ENCODE results near the gene ULK2.

Gene ULK2

GRCh38 chr17:19791918-19792550, 75.7 kb downstream of the ULK2 start:
- no peaks in the 10 kb centered on the region for H3K4me1 ChIP-seq (ENCODE audit: control insufficient read depth, insufficient read depth, low read length)
- H3K27ac ChIP-seq (ENCODE audit: low read length) = no peak overlapping the region
- H3K36me3 ChIP-seq (ENCODE audit: control insufficient read depth, insufficient read depth, low read length) = no peaks in the 10 kb centered on the region
- WGBS (ENCODE audit: insufficient coverage, insufficient read length) = no CpG with 5 or more reads among the region's 3 CpGs
- no peak for DNase-seq (ENCODE audit: low read depth, low spot score)
- H3K4me3 ChIP-seq (ENCODE audit: low read length) = no peak overlapping the region
- peaks cover 2% of the 10 kb centered on the region for H3K9me3 ChIP-seq (ENCODE audit: control insufficient read depth, insufficient read depth, low read length)
- H3K27me3 ChIP-seq (ENCODE audit: control insufficient read depth, insufficient read depth, low read length) = no peaks in the 10 kb centered on the region

- Histone ChIP-seq H3K27me3 (ENCODE audit: control insufficient read depth, insufficient read depth, low read length) (no peaks in the 10 kb centered on the region), H3K4me3 (ENCODE audit: low read length) (no peak overlapping the region), H3K36me3 (ENCODE audit: control insufficient read depth, insufficient read depth, low read length) (no peaks in the 10 kb centered on the region), H3K27ac (ENCODE audit: low read length) (no peak overlapping the region), H3K9me3 (ENCODE audit: control insufficient read depth, insufficient read depth, low read length) (no peaks in the 10 kb centered on the region), H3K4me1 (ENCODE audit: control insufficient read depth, insufficient read depth, low read length) (no peaks in the 10 kb centered on the region)
- DNase-seq (ENCODE audit: low read depth, low spot score) = no peak
- WGBS (ENCODE audit: insufficient coverage, insufficient read length) = no CpG with 5 or more reads among the region's 7 CpGs
These were observed 79.9 kb downstream of the ULK2 start for GRCh38 chr17:19787733-19788357.

DNA sequence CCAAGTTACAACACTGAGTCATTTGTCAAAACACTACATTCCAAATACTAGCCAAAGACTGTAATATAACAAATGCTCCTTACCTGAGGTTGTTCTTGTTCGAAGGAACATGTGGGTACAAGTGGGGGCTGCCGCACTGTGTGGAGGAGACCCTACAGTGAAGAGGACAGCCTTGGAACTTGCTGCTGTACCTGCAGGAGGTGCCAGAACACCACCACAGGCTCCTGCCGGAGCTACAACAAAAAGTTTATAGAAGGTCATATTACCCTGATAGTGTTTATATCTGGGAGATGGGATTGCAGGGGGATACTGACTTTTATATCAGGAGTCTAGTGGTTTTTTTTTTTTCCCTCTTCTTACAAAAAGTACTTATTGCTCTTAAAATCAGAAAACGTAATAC, 81.9 kb downstream of the ULK2 start:
- Histone ChIP-seq H3K27ac (ENCODE audit: low read length) (no peak overlapping the region), H3K4me3 (ENCODE audit: low read length) (no peak overlapping the region), H3K27me3 (ENCODE audit: control insufficient read depth, insufficient read depth, low read length) (no peaks in the 10 kb centered on the region), H3K9me3 (ENCODE audit: control insufficient read depth, insufficient read depth, low read length) (no peaks in the 10 kb centered on the region), H3K36me3 (ENCODE audit: control insufficient read depth, insufficient read depth, low read length) (no peaks in the 10 kb centered on the region), H3K4me1 (ENCODE audit: control insufficient read depth, insufficient read depth, low read length) (no peaks in the 10 kb centered on the region)
- no CpG with 5 or more reads among the region's 4 CpGs for WGBS (ENCODE audit: insufficient coverage, insufficient read length)
- no peak for DNase-seq (ENCODE audit: low read depth, low spot score)

GRCh38 chr17:19781488-19782458, 86.0 kb downstream of the ULK2 start:
- no peaks in the 10 kb centered on the region for H3K4me1 ChIP-seq (ENCODE audit: control insufficient read depth, insufficient read depth, low read length)
- no peaks in the 10 kb centered on the region for H3K36me3 ChIP-seq (ENCODE audit: control insufficient read depth, insufficient read depth, low read length)
- WGBS (ENCODE audit: insufficient coverage, insufficient read length) = no CpG with 5 or more reads among the region's 9 CpGs
- no peak overlapping the region for H3K4me3 ChIP-seq (ENCODE audit: low read length)
- no peaks in the 10 kb centered on the region for H3K27me3 ChIP-seq (ENCODE audit: control insufficient read depth, insufficient read depth, low read length)
- no peaks in the 10 kb centered on the region for H3K9me3 ChIP-seq (ENCODE audit: control insufficient read depth, insufficient read depth, low read length)
- no peak overlapping the region for H3K27ac ChIP-seq (ENCODE audit: low read length)
- no peak for DNase-seq (ENCODE audit: low read depth, low spot score)

DNA sequence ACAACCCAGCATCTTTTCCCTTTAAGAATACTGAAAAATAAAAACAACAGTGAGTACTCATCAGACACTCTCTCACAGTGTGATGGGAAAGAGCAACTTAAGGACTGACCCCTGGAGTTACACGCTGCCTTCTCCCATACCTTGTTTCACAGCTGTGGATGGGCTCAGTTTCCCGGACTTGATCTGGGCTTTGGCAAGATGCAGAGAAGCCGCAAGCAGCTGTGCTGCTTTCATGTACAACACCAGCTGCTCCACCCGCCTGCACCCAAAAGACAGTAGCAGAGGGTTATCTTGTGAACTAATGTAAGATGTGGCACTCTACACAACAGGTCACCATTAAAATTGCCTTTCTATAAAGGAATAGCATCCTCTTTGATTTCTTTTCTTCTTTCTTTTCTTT, 86.9 kb downstream of the ULK2 start:
- H3K4me1 ChIP-seq (ENCODE audit: control insufficient read depth, insufficient read depth, low read length) = no peaks in the 10 kb centered on the region
- no peak for DNase-seq (ENCODE audit: low read depth, low spot score)
- H3K27ac ChIP-seq (ENCODE audit: low read length) = no peak overlapping the region
- H3K4me3 ChIP-seq (ENCODE audit: low read length) = no peak overlapping the region
- no peaks in the 10 kb centered on the region for H3K36me3 ChIP-seq (ENCODE audit: control insufficient read depth, insufficient read depth, low read length)
- H3K9me3 ChIP-seq (ENCODE audit: control insufficient read depth, insufficient read depth, low read length) = no peaks in the 10 kb centered on the region
- WGBS (ENCODE audit: insufficient coverage, insufficient read length) = no CpG with 5 or more reads among the region's 4 CpGs
- no peaks in the 10 kb centered on the region for H3K27me3 ChIP-seq (ENCODE audit: control insufficient read depth, insufficient read depth, low read length)

DNA sequence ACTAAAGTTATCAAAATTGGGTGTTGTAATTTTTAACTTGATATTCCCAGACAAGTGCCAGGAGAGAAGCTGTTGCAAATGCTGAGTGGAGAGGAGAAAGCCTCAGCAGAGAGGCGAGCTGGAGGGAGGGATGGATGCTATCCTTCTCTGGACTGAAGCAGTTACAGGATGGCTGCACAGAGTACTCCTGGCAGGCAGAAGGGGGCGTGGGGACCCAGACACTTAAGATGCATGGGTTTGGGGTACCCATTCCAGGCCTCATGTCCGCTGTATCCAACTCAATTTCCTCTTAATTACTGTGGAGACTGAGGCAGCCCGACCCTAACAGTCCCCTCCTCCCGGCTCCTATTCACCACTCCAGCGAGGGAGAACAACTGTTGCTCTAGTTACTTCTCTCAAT, 94.2 kb downstream of the ULK2 start:
- DNase-seq (ENCODE audit: low read depth, low spot score) = no peak
- no peak overlapping the region for H3K4me3 ChIP-seq (ENCODE audit: low read length)
- H3K27me3 ChIP-seq (ENCODE audit: control insufficient read depth, insufficient read depth, low read length) = no peaks in the 10 kb centered on the region
- H3K4me1 ChIP-seq (ENCODE audit: control insufficient read depth, insufficient read depth, low read length) = no peaks in the 10 kb centered on the region
- WGBS (ENCODE audit: insufficient coverage, insufficient read length) = no CpG with 5 or more reads among the region's 6 CpGs
- H3K27ac ChIP-seq (ENCODE audit: low read length) = no peak overlapping the region
- H3K36me3 ChIP-seq (ENCODE audit: control insufficient read depth, insufficient read depth, low read length) = no peaks in the 10 kb centered on the region
- H3K9me3 ChIP-seq (ENCODE audit: control insufficient read depth, insufficient read depth, low read length) = no peaks in the 10 kb centered on the region

DNA sequence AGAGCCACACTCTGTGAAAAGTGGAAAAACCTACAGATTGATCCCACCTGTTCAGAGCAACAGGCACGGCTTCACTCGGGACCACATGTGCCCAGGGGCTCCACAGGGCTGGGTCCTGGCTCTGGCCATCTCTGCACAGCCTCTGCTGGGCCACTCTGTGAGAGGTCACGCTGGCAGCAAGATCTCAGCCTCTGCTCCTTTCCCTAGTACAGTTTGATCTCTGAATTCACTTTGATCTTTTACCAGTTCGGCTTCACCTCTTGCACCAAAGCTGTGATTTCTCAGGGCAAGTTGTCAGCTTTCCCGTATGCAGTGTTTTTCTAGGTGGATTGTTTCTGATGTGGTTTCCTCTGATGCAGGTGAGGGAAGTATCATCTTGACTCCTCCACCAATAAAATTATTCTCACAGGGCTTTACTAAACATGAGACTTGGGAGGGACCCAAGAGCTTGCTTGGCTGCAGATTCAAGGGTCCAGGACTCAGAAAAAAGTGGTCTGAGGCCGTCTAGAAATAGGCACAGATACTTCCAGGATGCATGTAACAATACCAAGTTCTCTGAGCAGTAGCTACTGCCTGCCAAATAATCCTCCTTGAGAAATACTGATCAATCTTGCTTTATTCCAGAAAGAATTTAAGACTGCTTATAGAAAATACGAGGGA, 95.6 kb downstream of the ULK2 start:
- no CpG with 5 or more reads among the region's 7 CpGs for WGBS (ENCODE audit: insufficient coverage, insufficient read length)
- H3K4me3 ChIP-seq (ENCODE audit: low read length) = no peak overlapping the region
- no peaks in the 10 kb centered on the region for H3K4me1 ChIP-seq (ENCODE audit: control insufficient read depth, insufficient read depth, low read length)
- H3K9me3 ChIP-seq (ENCODE audit: control insufficient read depth, insufficient read depth, low read length) = no peaks in the 10 kb centered on the region
- H3K36me3 ChIP-seq (ENCODE audit: control insufficient read depth, insufficient read depth, low read length) = no peaks in the 10 kb centered on the region
- H3K27ac ChIP-seq (ENCODE audit: low read length) = no peak overlapping the region
- H3K27me3 ChIP-seq (ENCODE audit: control insufficient read depth, insufficient read depth, low read length) = no peaks in the 10 kb centered on the region
- no peak for DNase-seq (ENCODE audit: low read depth, low spot score)

DNA sequence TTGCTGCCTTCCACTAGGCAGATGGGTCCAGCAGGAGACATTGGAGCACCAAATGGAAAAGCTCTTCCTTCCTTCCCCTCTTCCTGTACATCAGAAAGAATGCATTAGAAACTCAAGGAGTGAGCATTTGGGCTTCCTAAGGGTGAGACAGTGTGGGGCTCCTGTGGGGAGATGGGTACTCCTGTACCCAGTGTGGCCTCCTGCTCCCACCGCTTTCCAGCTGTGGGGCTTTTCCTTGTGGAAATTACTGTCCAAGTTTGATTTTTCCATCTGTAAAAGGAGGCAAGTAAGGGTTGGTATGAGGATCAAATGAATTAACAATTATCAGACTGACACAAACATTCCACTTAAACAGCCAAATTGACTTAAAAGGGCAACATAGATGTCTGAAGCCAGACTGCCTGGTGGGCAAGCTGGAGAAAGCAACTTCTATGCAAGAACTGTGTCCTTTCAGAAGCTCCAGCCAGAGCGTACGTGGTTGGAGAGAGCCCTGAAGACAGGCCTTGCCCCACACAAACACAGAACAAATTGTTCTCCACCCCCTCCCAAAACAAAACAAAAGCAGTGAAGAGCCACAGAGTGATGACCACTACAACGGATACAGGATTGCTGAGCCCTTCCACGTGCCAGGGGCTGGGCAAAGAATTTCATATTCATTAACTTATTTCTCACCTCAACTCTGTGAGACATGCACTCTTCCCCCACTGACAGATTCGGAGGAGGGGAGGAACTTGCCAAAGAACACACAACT, 96.6 kb downstream of the ULK2 start:
- Histone ChIP-seq H3K4me3 (ENCODE audit: low read length) (no peak overlapping the region), H3K27me3 (ENCODE audit: control insufficient read depth, insufficient read depth, low read length) (no peaks in the 10 kb centered on the region), H3K9me3 (ENCODE audit: control insufficient read depth, insufficient read depth, low read length) (no peaks in the 10 kb centered on the region), H3K36me3 (ENCODE audit: control insufficient read depth, insufficient read depth, low read length) (no peaks in the 10 kb centered on the region), H3K4me1 (ENCODE audit: control insufficient read depth, insufficient read depth, low read length) (no peaks in the 10 kb centered on the region), H3K27ac (ENCODE audit: low read length) (no peak overlapping the region)
- DNase-seq (ENCODE audit: low read depth, low spot score) = no peak
- WGBS (ENCODE audit: insufficient coverage, insufficient read length) = no CpG with 5 or more reads among the region's 6 CpGs

DNA sequence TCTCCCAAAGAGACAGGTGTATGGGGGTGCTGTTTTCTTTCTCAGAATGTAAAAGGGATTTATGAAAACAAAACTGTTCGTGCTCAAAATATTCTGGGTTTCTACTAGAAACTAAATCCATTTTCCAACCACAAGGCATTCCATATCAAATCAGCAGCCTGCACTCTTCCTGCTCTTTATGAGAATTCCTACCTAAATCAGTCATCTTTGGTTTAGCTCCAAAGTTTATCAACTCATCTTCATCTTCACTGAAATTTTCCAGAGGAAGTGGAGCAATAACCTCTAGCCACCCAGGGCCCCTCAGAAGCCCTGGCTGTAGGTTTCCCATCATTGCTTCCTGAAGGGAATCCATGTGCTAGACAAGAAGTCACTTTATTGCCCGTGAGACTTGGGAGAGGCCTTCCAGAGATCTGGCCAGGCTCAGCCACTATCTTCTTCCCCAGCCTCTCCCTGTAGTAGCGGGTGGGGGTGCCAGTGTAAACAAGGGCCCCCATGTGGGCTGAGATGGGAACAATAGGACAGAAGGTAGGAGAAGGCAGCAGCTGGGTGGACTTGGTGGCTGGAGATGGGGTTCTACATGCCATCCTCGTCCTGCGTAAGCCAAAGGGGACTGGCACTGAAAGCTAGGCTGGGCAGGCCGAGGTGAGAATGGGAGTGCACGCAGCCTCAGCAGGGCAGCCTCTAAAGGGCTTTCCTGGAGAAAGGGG, 97.6 kb downstream of the ULK2 start:
- H3K36me3 ChIP-seq (ENCODE audit: control insufficient read depth, insufficient read depth, low read length) = no peaks in the 10 kb centered on the region
- H3K4me3 ChIP-seq (ENCODE audit: low read length) = no peak overlapping the region
- H3K4me1 ChIP-seq (ENCODE audit: control insufficient read depth, insufficient read depth, low read length) = no peaks in the 10 kb centered on the region
- no CpG with 5 or more reads among the region's 7 CpGs for WGBS (ENCODE audit: insufficient coverage, insufficient read length)
- no peak overlapping the region for H3K27ac ChIP-seq (ENCODE audit: low read length)
- H3K9me3 ChIP-seq (ENCODE audit: control insufficient read depth, insufficient read depth, low read length) = no peaks in the 10 kb centered on the region
- H3K27me3 ChIP-seq (ENCODE audit: control insufficient read depth, insufficient read depth, low read length) = no peaks in the 10 kb centered on the region
- no peak for DNase-seq (ENCODE audit: low read depth, low spot score)
